AG04449 (cell line): ENCODE data around the gene HMGB3.
A peak's percentile ranks its signal among the peaks of the same experiment; 100 is the strongest.

Experiments
- CTCF ChIA-PET: fragments of 350-600 bp; formaldehyde crosslinking; extraction: SDS; loops from one replicate; lab custom pipeline; 2021; ENCODE audit warnings: antibody characterized with exemption; lab: Yijun Ruan, JAX
- POLR2A ChIA-PET: fragments of 400-600, 350-600 bp; formaldehyde crosslinking; extraction: SDS; loops from one replicate; lab custom pipeline; 2020; ENCODE audit warnings: antibody characterized with exemption, inconsistent platforms; lab: Yijun Ruan, JAX
- DNase-seq: peaks from one replicate; pipeline ENCODE4 v3.0.0-alpha.2; 2010; ENCODE audit warnings: low read depth, low spot score
- H3K4me3 ChIP-seq: 2 replicates; pipeline ENCODE4 v1.5.1; 2011; ENCODE audit warnings: low read depth, mild to moderate bottlenecking, control low read depth, low read length
- CTCF ChIP-seq: IDR thresholded peaks from one replicate; pipeline ENCODE4 v1.5.1; 2011; ENCODE audit warnings: mild to moderate bottlenecking, moderate library complexity, low read length, control low read depth, inconsistent platforms; ENCODE audit not compliant: insufficient read depth; ENCODE audit errors: missing control alignments

Gene HMGB3

GRCh38 chrX:150982788-150983520 is at the start of gene HMGB3:
Gene HMGB3 (plus strand): TSS chrX:150983335. CDS start chrX:150985600, 2,265 bp downstream.
- ChIA-PET CTCF (interaction anchor here (0.7 kb wide), 1 partner anchor 211 kb away, joined by 3 read pairs; no protein-coding TSS in a partner anchor), POLR2A (no interaction called here)
- TF ChIP-seq CTCF, result no peak
- H3K4me3 ChIP-seq, result peak within 1 kb of the TSS; percentile 60
- peak; percentile 47 for DNase-seq

GRCh38 chrX:150933945-150934350 is 49.2 kb upstream of the HMGB3 start:
- DNase-seq, result no peak
- H3K4me3 ChIP-seq, result no peak overlapping the region
- CTCF ChIA-PET, result interaction anchor here (1.8 kb wide), 1 partner anchor 162 kb away, joined by 6 read pairs; no protein-coding TSS in a partner anchor
- POLR2A ChIA-PET, result no interaction called here
- no peak for TF ChIP-seq CTCF

- no peak for TF ChIP-seq CTCF
- no peak for DNase-seq
- no peak overlapping the region for H3K4me3 ChIP-seq
- POLR2A ChIA-PET, result no interaction called here
- CTCF ChIA-PET, result interaction anchor here (1.8 kb wide), 1 partner anchor 163 kb away, joined by 6 read pairs; no protein-coding TSS in a partner anchor
Measured at GRCh38 chrX:150934453-150934852, 48.7 kb upstream of the HMGB3 start.

GRCh38 chrX:150935467-150935866 is 47.7 kb upstream of the HMGB3 start:
- TF ChIP-seq CTCF, result no peak
- H3K4me3 ChIP-seq, result no peak overlapping the region
- POLR2A ChIA-PET, result no interaction called here
- CTCF ChIA-PET, result no interaction called here
- DNase-seq, result no peak

- POLR2A ChIA-PET, result no interaction called here
- no peak for TF ChIP-seq CTCF
- no peak overlapping the region for H3K4me3 ChIP-seq
- CTCF ChIA-PET, result interaction anchor here (1.0 kb wide), 1 partner anchor 164 kb away, joined by 4 read pairs; no protein-coding TSS in a partner anchor
- no peak for DNase-seq
Measured at GRCh38 chrX:150936556-150936955, 46.6 kb upstream of the HMGB3 start.

- ChIA-PET POLR2A (no interaction called here), CTCF (no interaction called here)
- no peak for DNase-seq
- no peak for TF ChIP-seq CTCF
- H3K4me3 ChIP-seq, result no peak overlapping the region
Measured at GRCh38 chrX:150940844-150941495, 42.2 kb upstream of the HMGB3 start.
